GM19043 (cell line): Measurements from ENCODE around the gene EML2.
A peak's percentile ranks its signal among the peaks of the same experiment; 100 is the strongest.
"Not testable (repeated sequence)": the region's sequence is repeated elsewhere in the genome, so short reads cannot be mapped to it uniquely, and the experiment has no call there.

Experiments used
- ATAC-seq: cut with Tn5 transposase; IDR thresholded peaks from one replicate; pipeline ENCODE4 v1.9.1; 2021; ENCODE audit warnings: low read depth; ENCODE audit not compliant: unreplicated experiment

Gene EML2

GRCh38 chr19:45638930-45639729 lies at the start of gene EML2:
EML2 (minus strand) TSS chr19:45639397; CDS start chr19:45639376, 21 bp downstream.
- ATAC-seq = no peak

- ATAC-seq = no peak
Observed at GRCh38 chr19:45687599-45687998, 48.4 kb upstream of the EML2 start.

- not testable (repeated sequence) for ATAC-seq
Observed at GRCh38 chr19:45685045-45685444, 45.8 kb upstream of the EML2 start.

GRCh38 chr19:45682908-45683307 lies 43.7 kb upstream of the EML2 start:
- no peak for ATAC-seq

GRCh38 chr19:45682117-45682516 lies 42.9 kb upstream of the EML2 start:
- no peak for ATAC-seq

GRCh38 chr19:45681391-45682015 lies 42.3 kb upstream of the EML2 start:
- ATAC-seq = peak; percentile 64

- ATAC-seq = no peak
Observed at GRCh38 chr19:45677351-45678230, 38.4 kb upstream of the EML2 start.

GRCh38 chr19:45676851-45677263 lies 37.7 kb upstream of the EML2 start:
- no peak for ATAC-seq

- ATAC-seq = no peak
Observed at GRCh38 chr19:45674946-45675345, 35.7 kb upstream of the EML2 start.

- ATAC-seq = peak; percentile 38
Observed at GRCh38 chr19:45670670-45671453, 31.7 kb upstream of the EML2 start.

- no peak for ATAC-seq
Observed at GRCh38 chr19:45668342-45668871, 29.2 kb upstream of the EML2 start.

GRCh38 chr19:45667620-45668341 lies 28.6 kb upstream of the EML2 start, which contains the start of gene GIPR:
GIPR (plus strand) TSS chr19:45668221; CDS start chr19:45669521, 1,300 bp downstream.
- no peak for ATAC-seq

- ATAC-seq = no peak
Observed at GRCh38 chr19:45664575-45664974, 25.4 kb upstream of the EML2 start.

- no peak for ATAC-seq
Observed at GRCh38 chr19:45663800-45664199, 24.6 kb upstream of the EML2 start.

- ATAC-seq = no peak
Observed at GRCh38 chr19:45660636-45661035, 21.4 kb upstream of the EML2 start.

GRCh38 chr19:45659096-45659729 lies 20.0 kb upstream of the EML2 start:
- no peak for ATAC-seq

GRCh38 chr19:45657520-45658167 lies 18.4 kb upstream of the EML2 start:
- ATAC-seq = no peak

GRCh38 chr19:45655073-45655472 lies 15.9 kb upstream of the EML2 start:
- ATAC-seq = no peak
